ENCODE results near the gene DDAH2. TPM values are rescaled to one million over a fixed set of nuclear protein-coding genes. Genes with fewer than 3 reads are reported as not detected.

Gene DDAH2
- total RNA-seq, 2 donors from 2014 or later: 136 TPM

- DNase-seq (ENCODE audit: low spot score): no peak
- TF ChIP-seq CTCF (IDR thresholded peaks at IDR 0.05): no peak
- H3K4me1 ChIP-seq (ENCODE audit: control insufficient read depth in 1 of 2, low read depth in 2 of 2): no peaks in the 10 kb centered on the region
- no peak for ATAC-seq (ENCODE audit: insufficient number of reproducible peaks, low FRiP score, low read depth)
- peaks cover 74% of the 10 kb centered on the region for H3K36me3 ChIP-seq
- no peak overlapping the region for H3K27ac ChIP-seq
- H3K27me3 ChIP-seq (replicated peaks; ENCODE audit: insufficient read depth): no peaks in the 10 kb centered on the region
- no peaks in the 10 kb centered on the region for H3K9me3 ChIP-seq
- H3K4me3 ChIP-seq: no peak overlapping the region
Measured at GRCh38 chr6:31691564-31692108, 37.5 kb downstream of the DDAH2 start.

GRCh38 chr6:31691078-31691463 lies 38.0 kb downstream of the DDAH2 start:
- no peak for ATAC-seq (ENCODE audit: insufficient number of reproducible peaks, low FRiP score, low read depth)
- Histone ChIP-seq H3K9me3 (no peaks in the 10 kb centered on the region), H3K4me1 (ENCODE audit: control insufficient read depth in 1 of 2, low read depth in 2 of 2) (no peaks in the 10 kb centered on the region), H3K27ac (no peak overlapping the region), H3K4me3 (no peak overlapping the region), H3K27me3 (replicated peaks; ENCODE audit: insufficient read depth) (no peaks in the 10 kb centered on the region), H3K36me3 (peaks cover 71% of the 10 kb centered on the region)
- TF ChIP-seq CTCF (IDR thresholded peaks at IDR 0.05): no peak
- no peak for DNase-seq (ENCODE audit: low spot score)

GRCh38 chr6:31690231-31691077 lies 38.6 kb downstream of the DDAH2 start:
- no peak overlapping the region for H3K27ac ChIP-seq
- H3K36me3 ChIP-seq: peaks cover 67% of the 10 kb centered on the region
- no peaks in the 10 kb centered on the region for H3K9me3 ChIP-seq
- no peak overlapping the region for H3K4me3 ChIP-seq
- TF ChIP-seq CTCF (IDR thresholded peaks at IDR 0.05): no peak
- H3K4me1 ChIP-seq (ENCODE audit: control insufficient read depth in 1 of 2, low read depth in 2 of 2): no peaks in the 10 kb centered on the region
- ATAC-seq (ENCODE audit: insufficient number of reproducible peaks, low FRiP score, low read depth) (no peak), DNase-seq (ENCODE audit: low spot score) (no peak)
- no peaks in the 10 kb centered on the region for H3K27me3 ChIP-seq (replicated peaks; ENCODE audit: insufficient read depth)

GRCh38 chr6:31689249-31690110 lies 39.6 kb downstream of the DDAH2 start:
- H3K27me3 ChIP-seq (replicated peaks; ENCODE audit: insufficient read depth): no peaks in the 10 kb centered on the region
- H3K4me1 ChIP-seq (ENCODE audit: control insufficient read depth in 1 of 2, low read depth in 2 of 2): no peaks in the 10 kb centered on the region
- H3K4me3 ChIP-seq: no peak overlapping the region
- H3K9me3 ChIP-seq: no peaks in the 10 kb centered on the region
- DNase-seq (ENCODE audit: low spot score) (no peak), ATAC-seq (ENCODE audit: insufficient number of reproducible peaks, low FRiP score, low read depth) (no peak)
- H3K36me3 ChIP-seq: peaks cover 57% of the 10 kb centered on the region
- TF ChIP-seq CTCF (IDR thresholded peaks at IDR 0.05): no peak
- H3K27ac ChIP-seq: no peak overlapping the region
